Activated CD8-positive, alpha-beta memory T cell treated with anti-CD3 and anti-CD28 coated beads, Interleukin-2, amount 50 U/mL, for 48 hours (primary cell): ENCODE results near the gene MUC21.
"Not testable (repeated sequence)": the region's sequence is repeated elsewhere in the genome, so short reads cannot be mapped to it uniquely, and the experiment has no call there.

Experiments used
- DNase-seq: peaks from one replicate; pipeline ENCODE4 v3.0.0-alpha.2; 2020

The MUC21 gene

DNA sequence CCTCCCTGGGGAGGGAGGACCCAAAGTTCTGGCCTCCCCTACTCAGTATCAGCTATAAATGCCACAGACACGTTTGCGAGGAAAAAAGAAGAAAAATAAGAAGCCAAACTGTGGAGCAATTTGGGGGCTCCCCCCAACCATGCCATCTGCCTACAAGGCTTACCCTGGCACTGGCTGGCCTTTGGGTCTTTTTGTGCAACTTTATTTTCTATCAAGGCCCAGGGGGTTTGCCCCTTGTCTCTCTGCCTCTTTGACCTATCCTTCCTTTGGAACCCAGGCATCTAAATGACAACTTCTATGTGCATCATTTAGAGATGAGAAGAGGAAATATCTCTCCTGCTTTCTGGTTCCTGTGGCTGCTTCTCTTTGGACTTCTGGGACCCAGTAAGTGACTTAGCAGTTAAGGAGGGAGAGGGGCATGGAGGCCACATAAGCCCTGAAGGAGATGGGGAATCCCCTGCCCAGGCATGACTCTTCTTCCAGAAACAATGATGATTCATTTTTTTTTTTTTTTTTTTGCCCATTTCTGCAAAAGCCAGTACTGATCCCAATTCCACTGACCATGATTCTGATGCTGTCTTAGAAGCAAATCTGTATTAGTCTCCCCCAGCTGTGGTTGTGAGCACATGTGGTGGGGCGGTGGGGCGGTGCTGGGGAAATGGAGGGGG, 27.0 kb downstream of the MUC21 start, which contains the start of gene MUC22:
Gene MUC22, plus strand, starts transcription at position 82 of the 668 bp plus-strand sequence. Its CDS starts 233 bp downstream, at position 315.
- peak; percentile 47 for DNase-seq

DNA sequence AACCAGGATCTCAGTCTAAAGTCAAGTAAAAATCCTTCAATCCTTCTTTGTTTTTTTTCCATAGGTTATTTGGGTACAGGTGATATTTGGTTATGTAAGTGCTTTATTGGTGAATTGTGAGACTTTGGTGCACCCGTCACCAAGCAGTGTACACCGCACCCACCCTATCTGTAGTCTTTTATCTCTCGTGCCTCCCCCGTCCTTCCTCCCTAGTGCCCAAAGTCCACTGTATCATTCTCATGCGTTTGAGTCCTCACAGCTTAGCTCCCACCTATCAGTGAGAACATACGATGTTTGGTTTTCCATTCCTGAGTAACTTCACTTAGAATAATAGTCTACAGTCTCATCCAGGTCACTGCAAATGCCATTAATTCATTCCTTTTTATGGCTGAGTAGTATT, 27.6 kb downstream of the MUC21 start:
- DNase-seq = no peak

DNA sequence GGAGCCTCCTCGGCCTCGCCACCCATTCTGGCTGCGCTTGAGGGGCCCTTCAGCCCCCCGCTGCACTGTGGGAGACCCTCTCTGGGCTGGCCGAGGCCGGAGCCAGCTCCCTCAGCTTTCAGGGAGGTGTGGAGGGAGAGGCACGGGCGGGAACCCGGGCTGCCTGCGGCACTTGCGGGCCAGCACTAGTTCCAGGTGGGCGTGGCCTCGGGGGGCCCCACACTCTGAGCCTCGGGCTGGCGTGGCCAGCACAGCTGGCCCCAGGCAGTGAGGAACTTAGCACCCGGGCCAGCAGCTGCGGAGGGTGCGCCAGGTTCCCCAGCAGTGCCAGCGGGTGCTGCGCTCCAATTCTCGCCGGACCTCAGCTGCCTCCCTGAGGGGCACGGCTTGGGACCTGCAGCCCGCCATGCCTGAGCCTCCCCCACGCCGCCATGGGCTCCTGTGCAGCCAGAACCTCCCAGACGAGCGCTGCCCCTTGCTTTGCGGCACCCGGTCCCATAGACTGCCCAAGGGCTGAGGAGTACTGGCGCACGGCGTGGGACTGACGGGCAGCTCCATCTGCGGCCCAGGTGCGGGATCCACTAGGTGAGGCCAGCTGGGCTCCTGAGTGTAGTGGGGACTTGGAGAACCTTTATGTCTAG, 33.3 kb downstream of the MUC21 start:
- peak; percentile 34 for DNase-seq

DNA sequence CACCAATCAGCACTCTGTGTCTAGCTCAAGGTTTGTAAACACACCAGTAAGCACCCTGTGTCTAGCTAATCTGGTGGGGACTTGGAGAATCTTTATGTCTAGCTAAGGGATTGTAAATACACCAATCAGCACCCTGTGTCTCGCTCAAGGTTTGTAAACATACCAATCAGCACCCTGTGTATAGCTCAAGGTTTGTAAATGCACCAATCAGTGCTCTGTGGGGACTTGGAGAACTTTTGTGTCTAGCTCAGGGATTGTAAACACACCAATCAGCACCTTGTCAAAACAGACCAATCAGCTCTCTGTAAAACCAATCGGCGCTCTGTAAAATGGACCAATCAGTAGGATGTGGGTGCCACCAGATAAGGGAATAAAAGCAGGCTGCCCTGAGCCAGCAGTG, 33.9 kb downstream of the MUC21 start:
- not testable (repeated sequence) for DNase-seq

DNA sequence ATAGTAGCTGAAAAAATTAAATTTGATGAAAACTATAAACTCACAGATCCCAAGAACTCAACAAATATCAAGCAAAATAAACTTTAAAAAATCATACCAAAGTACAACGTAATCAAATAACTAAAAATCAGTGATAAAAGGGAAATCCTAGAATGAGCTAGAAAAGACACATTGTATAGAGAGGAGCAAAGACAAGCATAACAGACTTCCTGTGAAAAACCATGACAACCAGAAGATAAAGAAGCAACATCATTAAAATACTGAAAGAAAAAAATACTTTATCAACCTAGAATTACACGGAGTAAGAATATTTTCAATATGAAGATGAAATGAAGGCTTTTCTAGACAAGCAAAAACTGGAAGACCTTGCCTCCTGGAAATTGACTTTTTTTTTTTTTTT, 36.5 kb downstream of the MUC21 start:
- no peak for DNase-seq

DNA sequence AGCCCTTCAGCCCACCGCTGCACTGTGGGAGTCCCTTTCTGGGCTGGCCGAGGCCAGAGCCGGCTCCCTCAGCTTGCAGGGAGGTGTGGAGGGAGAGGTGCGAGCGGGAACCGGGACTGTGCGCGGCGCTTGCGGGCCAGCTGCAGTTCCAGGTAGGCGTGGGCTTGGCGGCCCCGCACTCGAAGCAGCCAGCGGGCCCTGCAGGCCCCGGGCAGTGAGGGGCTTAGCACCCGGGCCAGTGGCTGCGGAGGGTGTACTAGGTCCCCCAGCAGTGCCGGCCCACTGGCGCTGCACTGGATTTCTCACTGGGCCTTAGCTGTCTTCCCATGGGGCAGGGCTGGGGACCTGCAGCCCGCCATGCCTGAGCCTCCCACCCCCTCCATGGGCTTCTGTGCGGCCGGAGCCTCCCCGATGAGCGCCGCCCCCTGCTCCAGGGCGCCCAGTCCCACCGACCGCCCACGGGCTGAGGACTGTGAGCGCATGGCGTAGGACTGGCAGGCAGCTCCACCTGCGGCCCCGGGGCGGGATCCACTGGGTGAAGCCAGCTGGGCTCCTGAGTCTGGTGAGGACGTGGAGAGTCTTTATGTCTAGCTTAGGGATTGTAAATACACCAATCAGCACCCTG, 37.2 kb downstream of the MUC21 start:
- DNase-seq = not testable (repeated sequence)

DNA sequence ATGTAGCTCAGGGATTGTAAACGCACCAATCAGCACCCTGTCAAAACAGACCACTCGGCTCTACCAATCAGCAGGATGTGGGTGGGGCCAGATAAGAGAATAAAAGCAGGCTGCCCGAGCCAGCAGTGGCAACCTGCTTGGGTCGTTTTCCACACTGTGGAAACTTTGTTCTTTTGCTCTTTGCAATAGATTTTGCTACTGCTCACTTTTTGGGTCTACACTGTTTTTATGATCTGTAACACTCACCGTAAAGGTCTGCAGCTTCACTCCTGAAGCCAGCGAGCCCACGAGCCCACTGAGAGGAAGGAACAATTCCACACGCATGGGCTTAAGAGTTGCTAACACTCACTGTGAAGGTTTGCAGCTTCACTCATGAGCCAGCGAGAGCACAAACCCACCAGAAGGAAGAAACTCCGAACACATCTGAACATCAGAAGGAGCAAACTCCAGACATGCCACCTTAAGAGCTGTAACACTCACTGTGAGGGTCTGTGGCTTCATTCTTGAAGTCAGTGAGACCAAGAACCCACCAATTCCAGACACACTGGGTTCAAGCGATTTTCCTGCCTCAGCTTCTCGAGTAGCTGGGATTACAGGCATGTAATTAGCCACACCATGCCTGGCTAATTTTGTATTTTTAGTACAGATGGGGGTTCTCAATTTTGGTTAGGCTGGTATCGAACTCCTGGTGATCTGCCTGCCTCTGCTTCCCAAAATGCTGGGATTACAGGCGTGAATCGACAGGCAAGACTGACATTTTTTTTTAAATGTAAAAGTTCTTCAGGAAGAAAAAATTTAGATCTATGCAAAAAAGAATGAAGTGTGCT, 38.4 kb downstream of the MUC21 start:
- not testable (repeated sequence) for DNase-seq

DNA sequence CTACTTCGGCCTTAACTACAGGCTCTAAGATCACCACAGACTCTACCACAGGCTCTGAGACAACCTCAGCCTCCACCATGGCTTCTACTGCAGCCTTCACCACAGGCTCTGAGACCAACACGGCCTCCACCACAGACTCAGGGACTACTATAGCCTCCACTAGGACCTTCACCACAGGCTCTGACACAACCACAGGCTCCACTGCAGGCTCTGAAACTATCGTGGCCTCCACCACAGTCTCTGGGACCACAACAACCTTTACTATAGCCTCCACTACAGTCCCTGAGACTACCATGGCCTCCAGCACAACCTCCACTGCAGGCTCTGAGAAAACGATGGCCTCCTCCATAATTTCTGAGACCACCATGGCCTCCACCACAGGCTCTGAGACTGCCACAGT, 42.1 kb downstream of the MUC21 start:
- peak; percentile 44 for DNase-seq

DNA sequence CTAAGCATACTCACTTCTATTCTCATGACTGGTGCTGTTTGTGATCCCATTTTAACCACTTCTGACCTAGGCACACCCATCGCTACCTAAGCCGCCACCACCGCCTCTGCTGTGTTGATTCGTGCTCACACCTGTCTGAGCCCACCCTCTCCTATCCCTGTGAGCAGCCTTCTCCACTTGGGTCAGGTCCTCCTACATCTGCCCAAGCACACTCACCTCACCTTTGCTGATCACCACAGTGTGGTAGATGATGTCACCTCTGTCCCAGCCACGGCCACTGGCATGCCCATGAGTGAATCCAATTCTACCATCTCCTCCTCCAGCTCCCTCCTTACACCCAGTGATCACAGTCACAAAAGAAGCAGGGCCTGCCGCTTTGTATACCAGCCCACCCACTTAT, 47.6 kb downstream of the MUC21 start:
- no peak for DNase-seq

DNA sequence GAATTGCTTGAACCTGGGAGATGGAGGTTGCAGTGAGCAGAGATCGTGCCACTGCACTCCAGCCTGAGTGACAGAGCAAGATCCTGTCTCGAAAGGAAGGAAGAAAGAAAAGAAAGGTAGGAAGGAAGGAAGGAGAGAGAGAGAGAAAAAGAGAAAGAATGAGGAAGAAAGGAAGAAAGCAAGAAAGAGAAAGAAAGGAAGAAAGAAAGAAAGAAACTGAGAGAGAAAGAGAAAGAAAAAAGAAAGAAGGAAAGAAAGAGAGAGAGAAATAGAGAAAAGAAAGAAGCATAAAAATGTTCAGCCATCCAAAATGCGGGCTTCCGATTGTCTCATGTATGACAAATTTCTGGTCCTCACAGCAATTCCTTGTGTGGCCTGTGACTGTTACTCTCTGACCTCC, 49.6 kb downstream of the MUC21 start:
- no peak for DNase-seq

DNA sequence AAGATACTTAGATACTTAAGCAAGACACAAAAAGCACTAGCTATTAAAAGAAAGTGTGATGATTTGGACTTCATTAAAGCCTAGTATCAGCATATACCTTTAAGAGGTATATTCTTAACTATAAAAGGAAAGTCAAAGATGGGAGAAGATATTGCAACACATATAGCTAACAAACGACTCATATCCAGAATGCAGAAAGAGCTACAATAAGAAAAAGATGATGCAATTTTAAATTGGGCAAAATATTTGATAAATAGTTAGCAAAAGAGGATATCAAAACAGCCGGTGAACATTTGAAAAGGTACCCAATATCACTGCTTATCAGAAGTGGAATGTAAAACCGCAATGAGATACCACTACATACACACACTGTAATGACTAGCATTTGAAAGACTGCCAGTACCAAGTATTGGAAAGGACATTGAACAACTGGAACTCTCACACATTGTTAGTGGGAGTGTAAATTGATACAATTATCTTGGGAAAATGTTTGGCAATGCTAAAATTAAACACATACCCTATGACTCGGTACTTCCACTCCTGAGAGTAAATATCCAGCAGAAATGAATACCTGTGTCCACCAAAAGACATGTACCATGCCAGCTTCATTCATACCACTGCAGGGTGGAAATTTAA, 52.5 kb downstream of the MUC21 start:
- DNase-seq = no peak

DNA sequence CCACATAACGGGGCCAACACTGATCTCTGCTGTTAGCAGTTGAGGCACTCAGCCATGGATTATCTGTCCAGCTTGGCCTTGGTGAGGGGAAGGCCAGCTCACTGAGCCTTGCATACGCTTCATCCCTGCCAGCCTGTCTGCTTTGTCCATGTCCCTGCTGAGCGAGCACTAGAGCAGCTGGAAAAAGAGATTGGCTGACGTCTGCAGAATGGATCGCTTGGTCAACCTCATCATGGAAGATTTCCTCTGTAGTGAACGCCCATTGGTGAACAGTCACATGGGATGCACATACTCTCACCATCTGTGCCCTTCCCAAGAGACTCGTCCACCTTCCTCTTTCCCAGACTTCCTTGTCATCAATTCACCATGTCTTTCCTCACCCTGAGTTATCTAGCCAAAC, 53.7 kb downstream of the MUC21 start:
- DNase-seq = no peak

DNA sequence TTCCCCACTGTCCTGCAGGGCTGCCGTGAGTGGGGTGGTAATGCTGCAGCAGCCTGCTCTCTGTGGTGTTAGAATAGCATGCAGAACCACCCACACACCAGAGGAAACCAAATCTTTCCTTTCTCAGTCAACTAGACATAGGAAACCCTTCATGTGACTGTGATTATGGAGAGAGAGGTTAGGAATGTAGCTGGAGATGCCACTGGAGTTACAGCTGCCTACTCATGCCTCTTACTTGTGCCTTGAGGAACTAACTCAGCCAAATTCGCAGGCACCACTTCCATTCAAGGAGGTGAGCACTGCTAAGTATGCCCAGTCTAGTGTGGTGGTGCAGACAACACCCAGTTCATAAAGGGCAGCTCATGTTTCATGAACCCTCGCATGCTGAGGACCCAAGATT, 54.2 kb downstream of the MUC21 start:
- DNase-seq = no peak

DNA sequence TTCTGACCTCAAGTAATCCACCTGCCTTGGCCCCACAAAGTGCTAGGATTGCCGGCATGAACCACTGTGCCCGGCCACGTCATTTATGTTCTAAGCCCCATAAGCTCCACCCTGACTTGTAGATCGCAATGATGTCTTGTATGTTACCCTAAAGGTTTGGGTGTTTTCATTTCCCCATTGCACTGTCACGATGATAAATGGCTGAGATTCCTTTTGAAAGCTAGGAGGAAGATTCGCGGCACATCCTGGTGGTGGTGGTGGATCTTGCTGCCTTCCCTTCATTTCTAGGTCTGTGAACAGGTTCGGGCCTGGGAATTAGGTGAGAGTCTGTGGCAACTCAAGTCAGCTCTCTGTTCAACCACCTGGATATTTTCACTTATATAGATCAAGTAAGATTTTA, 55.0 kb downstream of the MUC21 start:
- DNase-seq = no peak
